DOHH2 (cell line): Measurements from ENCODE around the gene NDFIP2.

Experiments
- H3F3A ChIP-seq: fragments of 200-600 bp; sonication (generic), shearing (Covaris generic); 2 replicates; pipeline ENCODE4 v1.6.0; 2016; ENCODE audit warnings: antibody characterized with exemption, mild to moderate bottlenecking; ENCODE audit not compliant: control insufficient read depth, insufficient read depth
- H3K27ac ChIP-seq: fragments of 200-600 bp; sonication (generic); 2 replicates; pipeline ENCODE4 v1.5.1; 2014; ENCODE audit warnings: low read depth, mild to moderate bottlenecking, low read length, moderate library complexity
- H3K27me3 ChIP-seq: fragments of 200-600 bp; sonication (generic); 2 replicates; pipeline ENCODE4 v1.6.1; 2014; ENCODE audit warnings: mild to moderate bottlenecking, low read length, mixed read lengths; ENCODE audit not compliant: control insufficient read depth
- H3K36me3 ChIP-seq: fragments of 200-600 bp; sonication (generic); 2 replicates; pipeline ENCODE4 v1.6.1; 2014; ENCODE audit warnings: mild to moderate bottlenecking, low read length, moderate library complexity, mixed read lengths; ENCODE audit not compliant: control insufficient read depth
- H3K4me1 ChIP-seq: fragments of 200-600 bp; sonication (generic); 2 replicates; pipeline ENCODE4 v1.6.1; 2014; ENCODE audit warnings: mild to moderate bottlenecking, low read length, mixed read lengths; ENCODE audit not compliant: control insufficient read depth
- H3K4me2 ChIP-seq: fragments of 200-600 bp; sonication (generic); 2 replicates; pipeline ENCODE4 v1.6.0; 2014; ENCODE audit warnings: mild to moderate bottlenecking, low read length, moderate library complexity
- H3K4me3 ChIP-seq: fragments of 200-600 bp; sonication (generic); 2 replicates; pipeline ENCODE4 v1.5.1; 2014; ENCODE audit warnings: mild to moderate bottlenecking, low read length, mixed read lengths
- H3K79me2 ChIP-seq: fragments of 200-600 bp; sonication (generic); 2 replicates; pipeline ENCODE4 v1.6.1; 2014; ENCODE audit warnings: mild to moderate bottlenecking, low read length, mixed read lengths; ENCODE audit not compliant: control insufficient read depth
- H3K9me2 ChIP-seq: fragments of 200-600 bp; sonication (generic); replicated peaks from 2 replicates; pipeline ENCODE4 v1.6.1; 2014; ENCODE audit warnings: mild to moderate bottlenecking, low read length, mixed read lengths; ENCODE audit not compliant: control insufficient read depth
- H3K9me3 ChIP-seq: fragments of 200-600 bp; sonication (generic); 2 replicates; pipeline ENCODE4 v1.6.1; 2014; ENCODE audit warnings: antibody characterized with exemption, low read length, mixed read lengths; ENCODE audit not compliant: control insufficient read depth, insufficient read depth
- H4K20me1 ChIP-seq: fragments of 200-600 bp; sonication (generic); 2 replicates; pipeline ENCODE4 v1.6.0; 2014; ENCODE audit warnings: low read depth, mild to moderate bottlenecking, antibody characterized with exemption, low read length, moderate library complexity; ENCODE audit not compliant: control insufficient read depth, insufficient read depth
- EZH2phosphoT487 ChIP-seq: fragments of 200-600 bp; sonication (generic); IDR thresholded peaks from 2 replicates; pipeline ENCODE4 v1.6.1; 2017; ENCODE audit warnings: borderline replicate concordance, mild to moderate bottlenecking, antibody characterized with exemption, low read length, moderate library complexity, mixed read lengths
- TF ChIP-seq, protein P1 (sequence below): fragments of 200-600 bp; sonication (generic); IDR thresholded peaks from one replicate; pipeline ENCODE4 v1.5.1; 2014; ENCODE audit warnings: antibody characterized with exemption, mild to moderate bottlenecking, low read depth, low read length; ENCODE audit not compliant: poor library complexity, severe bottlenecking

Gene NDFIP2

DNA sequence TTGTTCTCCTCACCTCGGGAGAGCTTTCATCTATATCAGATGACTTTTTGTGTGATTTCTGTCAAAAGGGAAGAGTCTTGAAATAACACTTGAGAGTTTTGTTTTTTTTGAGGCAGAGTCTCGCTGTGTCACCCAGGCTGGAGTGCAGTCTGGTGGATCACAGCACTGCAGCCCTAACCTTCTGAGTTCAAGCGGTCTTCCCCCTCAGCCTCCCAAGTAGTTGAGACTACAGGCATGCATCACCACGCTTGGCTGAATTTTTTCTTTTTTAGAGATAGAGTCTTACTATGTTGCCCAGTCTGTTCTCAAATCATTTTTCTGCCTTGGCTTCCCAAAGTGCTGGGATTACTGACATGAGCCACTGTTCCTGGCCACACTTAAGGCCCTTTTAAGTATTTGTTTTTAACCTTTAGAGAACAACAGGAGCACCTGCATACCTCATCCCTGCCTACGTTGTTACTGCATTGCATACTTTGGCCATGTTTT, 11.4 kb downstream of the NDFIP2 start:
- Histone ChIP-seq H3K4me1 (peaks cover 18% of the 10 kb centered on the region), H4K20me1 (peaks cover 5% of the 10 kb centered on the region; the same call in 1 of the 2 replicates), H3K9me3 (no peaks in the 10 kb centered on the region), H3K4me3 (no peak overlapping the region), H3K79me2 (peaks cover 71% of the 10 kb centered on the region), H3K27ac (no peak overlapping the region), H3K9me2 (no peaks in the 10 kb centered on the region), H3K4me2 (0 out of 2 replicates have a peak overlapping the region, but pooled peaks have one; percentile 4), H3F3A (no peaks in the 10 kb centered on the region), H3K36me3 (no peaks in the 10 kb centered on the region; the same call in 1 of the 2 replicates), H3K27me3 (no peaks in the 10 kb centered on the region)
- TF ChIP-seq EZH2phosphoT487: no peak
- TF ChIP-seq, protein P1, sequence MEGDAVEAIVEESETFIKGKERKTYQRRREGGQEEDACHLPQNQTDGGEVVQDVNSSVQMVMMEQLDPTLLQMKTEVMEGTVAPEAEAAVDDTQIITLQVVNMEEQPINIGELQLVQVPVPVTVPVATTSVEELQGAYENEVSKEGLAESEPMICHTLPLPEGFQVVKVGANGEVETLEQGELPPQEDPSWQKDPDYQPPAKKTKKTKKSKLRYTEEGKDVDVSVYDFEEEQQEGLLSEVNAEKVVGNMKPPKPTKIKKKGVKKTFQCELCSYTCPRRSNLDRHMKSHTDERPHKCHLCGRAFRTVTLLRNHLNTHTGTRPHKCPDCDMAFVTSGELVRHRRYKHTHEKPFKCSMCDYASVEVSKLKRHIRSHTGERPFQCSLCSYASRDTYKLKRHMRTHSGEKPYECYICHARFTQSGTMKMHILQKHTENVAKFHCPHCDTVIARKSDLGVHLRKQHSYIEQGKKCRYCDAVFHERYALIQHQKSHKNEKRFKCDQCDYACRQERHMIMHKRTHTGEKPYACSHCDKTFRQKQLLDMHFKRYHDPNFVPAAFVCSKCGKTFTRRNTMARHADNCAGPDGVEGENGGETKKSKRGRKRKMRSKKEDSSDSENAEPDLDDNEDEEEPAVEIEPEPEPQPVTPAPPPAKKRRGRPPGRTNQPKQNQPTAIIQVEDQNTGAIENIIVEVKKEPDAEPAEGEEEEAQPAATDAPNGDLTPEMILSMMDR: no peak

GRCh38 chr13:79492918-79493594, 12.1 kb downstream of the NDFIP2 start:
- Histone ChIP-seq H3K4me1 (peaks cover 18% of the 10 kb centered on the region), H3K9me2 (no peaks in the 10 kb centered on the region), H3K27me3 (no peaks in the 10 kb centered on the region), H3K79me2 (peaks cover 70% of the 10 kb centered on the region), H3K27ac (no peak overlapping the region), H3K9me3 (no peaks in the 10 kb centered on the region), H3K4me2 (0 out of 2 replicates have a peak overlapping the region, but pooled peaks have one; percentile 23), H3K4me3 (no peak overlapping the region), H4K20me1 (peaks cover 5% of the 10 kb centered on the region; the same call in 1 of the 2 replicates), H3F3A (no peaks in the 10 kb centered on the region), H3K36me3 (no peaks in the 10 kb centered on the region; the same call in 1 of the 2 replicates)
- TF ChIP-seq, protein P1: no peak
- no peak for TF ChIP-seq EZH2phosphoT487

DNA sequence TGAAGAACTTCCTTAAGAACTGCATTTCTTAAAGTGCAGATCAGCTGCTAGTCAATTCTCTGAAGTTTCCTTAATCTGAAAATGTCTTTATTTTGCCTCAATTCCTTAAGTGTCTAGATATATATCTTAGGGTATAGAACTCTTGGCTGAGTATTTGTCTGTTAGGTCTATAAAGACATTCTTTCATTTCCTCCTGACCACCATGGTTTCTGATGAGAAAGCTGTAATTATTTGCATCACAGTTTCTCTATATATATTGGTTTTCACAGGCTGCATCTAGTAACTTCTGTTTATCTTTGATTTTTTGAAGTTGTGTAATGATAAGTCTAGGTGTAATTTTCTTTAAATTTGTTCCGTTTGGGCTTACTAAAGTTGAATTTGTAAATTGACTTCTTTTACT, 15.2 kb downstream of the NDFIP2 start:
- no peaks in the 10 kb centered on the region for H3K27me3 ChIP-seq
- H4K20me1 ChIP-seq: peaks cover 5% of the 10 kb centered on the region; the same call in 1 of the 2 replicates
- no peak overlapping the region for H3K4me2 ChIP-seq
- no peaks in the 10 kb centered on the region for H3K36me3 ChIP-seq
- TF ChIP-seq EZH2phosphoT487: no peak
- TF ChIP-seq, protein P1: no peak
- H3K79me2 ChIP-seq: peaks cover 51% of the 10 kb centered on the region
- no peaks in the 10 kb centered on the region for H3F3A ChIP-seq
- H3K27ac ChIP-seq: no peak overlapping the region
- peaks cover 18% of the 10 kb centered on the region for H3K4me1 ChIP-seq
- no peaks in the 10 kb centered on the region for H3K9me3 ChIP-seq
- H3K9me2 ChIP-seq: no peaks in the 10 kb centered on the region
- no peak overlapping the region for H3K4me3 ChIP-seq
